Measurements from ENCODE around the gene EPB41L4A. TPM values are rescaled to one million over a fixed set of nuclear protein-coding genes. Genes with fewer than 3 reads are reported as not detected.

Gene EPB41L4A
- total and polyA plus RNA-seq, 9 donors, result 2.7 to 12.3 (median 7.9) TPM

- intact Hi-C loops (cut with DNase I), result loop anchor here in 1 of 4 donors (5.0 kb wide), 1 partner anchor 1959 kb away; no protein-coding TSS in a partner anchor
- H3K27ac ChIP-seq, result no peak overlapping the region
- no peak overlapping the region for H3K4me3 ChIP-seq
- no peaks in the 10 kb centered on the region for H3K4me1 ChIP-seq (ENCODE audit: insufficient read depth)
- no peaks in the 10 kb centered on the region for H3K27me3 ChIP-seq
- TF ChIP-seq POLR2A (IDR thresholded peaks at IDR 0.05), result no peak
- TF ChIP-seq CTCF (IDR thresholded peaks at IDR 0.05), result no peak
- TF ChIP-seq EP300 (IDR thresholded peaks at IDR 0.05), result no peak
- no peaks in the 10 kb centered on the region for H3K36me3 ChIP-seq
- no peaks in the 10 kb centered on the region for H3K9me3 ChIP-seq
- no peak for DNase-seq
- 89 to 100% (median 96%) methylated on average over 1 of the region's 1 CpG for WGBS, 3 donors
Observed at GRCh38 chr5:112317866-112318265, 101.2 kb downstream of the EPB41L4A start.

GRCh38 chr5:112316731-112317130 lies 102.3 kb downstream of the EPB41L4A start:
- intact Hi-C loops (cut with DNase I), result loop anchor here in 1 of 4 donors (5.0 kb wide), 1 partner anchor 1961 kb away; no protein-coding TSS in a partner anchor
- H3K27me3 ChIP-seq, result no peaks in the 10 kb centered on the region
- no peak for DNase-seq
- TF ChIP-seq CTCF (IDR thresholded peaks at IDR 0.05), result no peak
- no peak for TF ChIP-seq POLR2A (IDR thresholded peaks at IDR 0.05)
- TF ChIP-seq EP300 (IDR thresholded peaks at IDR 0.05), result no peak
- no peaks in the 10 kb centered on the region for H3K9me3 ChIP-seq
- H3K4me1 ChIP-seq (ENCODE audit: insufficient read depth), result no peaks in the 10 kb centered on the region
- H3K4me3 ChIP-seq, result no peak overlapping the region
- H3K36me3 ChIP-seq, result no peaks in the 10 kb centered on the region
- whole genome bisulfite sequencing, 3 donors, result 89 to 97% (median 96%) methylated on average over 2 of the region's 2 CpGs
- no peak overlapping the region for H3K27ac ChIP-seq

- 17 to 32% (median 18%) methylated on average over 2 of the region's 2 CpGs for WGBS, 3 donors
Observed at GRCh38 chr5:112316006-112316405, 103.1 kb downstream of the EPB41L4A start.

GRCh38 chr5:112312295-112313275 lies 106.5 kb downstream of the EPB41L4A start:
- Histone ChIP-seq H3K27ac (no peak overlapping the region), H3K4me3 (no peak overlapping the region), H3K9me3 (no peaks in the 10 kb centered on the region), H3K27me3 (no peaks in the 10 kb centered on the region), H3K4me1 (ENCODE audit: insufficient read depth) (no peaks in the 10 kb centered on the region), H3K36me3 (no peaks in the 10 kb centered on the region)
- TF ChIP-seq POLR2A (IDR thresholded peaks at IDR 0.05), result no peak
- no peak for TF ChIP-seq EP300 (IDR thresholded peaks at IDR 0.05)
- TF ChIP-seq CTCF (IDR thresholded peaks at IDR 0.05), result no peak
- intact Hi-C loops (cut with DNase I), result no loop called here
- WGBS, 3 donors, result 92 to 97% (median 95%) methylated on average over 4 of the region's 4 CpGs
- no peak for DNase-seq

More at GRCh38 chr5:112316006-112316405, 103.1 kb downstream of the EPB41L4A start:
- DNase-seq, result no peak
- Histone ChIP-seq H3K36me3 (no peaks in the 10 kb centered on the region), H3K4me1 (ENCODE audit: insufficient read depth) (no peaks in the 10 kb centered on the region), H3K9me3 (no peaks in the 10 kb centered on the region), H3K27me3 (no peaks in the 10 kb centered on the region), H3K4me3 (no peak overlapping the region), H3K27ac (no peak overlapping the region)
- intact Hi-C loops (cut with DNase I), result loop anchor here in 1 of 4 donors (5.0 kb wide), 1 partner anchor 1961 kb away; no protein-coding TSS in a partner anchor
- no peak for TF ChIP-seq POLR2A (IDR thresholded peaks at IDR 0.05)
- no peak for TF ChIP-seq EP300 (IDR thresholded peaks at IDR 0.05)
- TF ChIP-seq CTCF (IDR thresholded peaks at IDR 0.05), result no peak

Measured in ovary (tissue), 9 donors.